IMR-90 (cell line): ENCODE data around the gene EPHB1. TPM values are rescaled to one million over a fixed set of nuclear protein-coding genes. Genes with fewer than 3 reads are reported as not detected.

Experiments
- ATAC-seq: fragments of 200-7000 bp; cut with Tn5 transposase; 2 replicates; pipeline ENCODE4 v1.9.1; 2020; ENCODE audit warnings: low read depth, mild to moderate bottlenecking, moderate library complexity
- BruUV-seq: library from RNA; stranded (reverse); fragments of 400-500 nt; replicated peaks from 2 replicates; lab custom pipeline; 2021; lab: Mats Ljungman, UMichigan
- CTCF ChIA-PET: fragments of 300-600 bp; formaldehyde crosslinking; extraction: SDS; loops from one replicate; lab custom pipeline; 2021; ENCODE audit warnings: antibody characterized with exemption; lab: Yijun Ruan, JAX
- POLR2A ChIA-PET: fragments of 300-600 bp; sonication (Branson Sonifier 250); formaldehyde crosslinking; loops from one replicate; lab custom pipeline; 2022; ENCODE audit warnings: antibody characterized with exemption; ENCODE audit not compliant: unreplicated experiment; lab: Charles Lee
- DNase-seq: peaks from one replicate; pipeline ENCODE4 v3.0.0; 2013
- H2AFZ ChIP-seq: replicated peaks from 2 replicates; pipeline ENCODE3; 2013; ENCODE audit warnings: low read length, mild to moderate bottlenecking; ENCODE audit not compliant: poor library complexity
- H2AK5ac ChIP-seq: 2 replicates; pipeline ENCODE4 v1.6.1; 2013; ENCODE audit warnings: low read depth, low read length, inconsistent platforms
- H2AK9ac ChIP-seq: replicated peaks from 2 replicates; pipeline ENCODE3; 2013; ENCODE audit warnings: mild to moderate bottlenecking, low read depth, low read length, moderate library complexity; ENCODE audit not compliant: poor library complexity
- H2BK120ac ChIP-seq: 2 replicates; pipeline ENCODE4 v1.6.1; 2013; ENCODE audit warnings: low read depth, low read length, inconsistent platforms
- H2BK15ac ChIP-seq: 3 replicates; pipeline ENCODE4 v1.6.1; 2013; ENCODE audit warnings: low read depth, low read length, inconsistent platforms
- H2BK20ac ChIP-seq: 2 replicates; pipeline ENCODE4 v1.6.1; 2013; ENCODE audit warnings: low read depth, mild to moderate bottlenecking, inconsistent platforms, low read length, moderate library complexity
- H2BK5ac ChIP-seq: 2 replicates; pipeline ENCODE4 v1.6.1; 2013; ENCODE audit warnings: mild to moderate bottlenecking, low read depth, low read length, inconsistent platforms; ENCODE audit not compliant: poor library complexity, severe bottlenecking
- H3K14ac ChIP-seq: replicated peaks from 2 replicates; pipeline ENCODE4 v1.6.1; 2013; ENCODE audit warnings: low read depth, low read length, inconsistent platforms
- H3K18ac ChIP-seq: 2 replicates; pipeline ENCODE4 v1.6.1; 2013; ENCODE audit warnings: low read depth, low read length, control low read depth
- H3K23ac ChIP-seq: 2 replicates; pipeline ENCODE4 v1.6.1; 2013; ENCODE audit warnings: low read depth, low read length, inconsistent platforms
- H3K27ac ChIP-seq: 2 replicates; pipeline ENCODE4 v1.5.1; 2013; ENCODE audit warnings: mild to moderate bottlenecking, control low read depth, low read length; ENCODE audit not compliant: insufficient read depth
- H3K27me3 ChIP-seq: 2 replicates; pipeline ENCODE4 v1.6.1; 2013; ENCODE audit warnings: low read length; ENCODE audit not compliant: control insufficient read depth, insufficient read depth
- H3K36me3 ChIP-seq: 2 replicates; pipeline ENCODE4 v1.6.1; 2013; ENCODE audit warnings: low read length, mixed read lengths; ENCODE audit not compliant: control insufficient read depth, insufficient read depth
- H3K4ac ChIP-seq: 2 replicates; pipeline ENCODE4 v1.6.1; 2013; ENCODE audit warnings: low read depth, low read length, inconsistent platforms
- H3K4me1 ChIP-seq: 2 replicates; pipeline ENCODE4 v1.6.1; 2013; ENCODE audit warnings: low read length, mixed read lengths; ENCODE audit not compliant: control insufficient read depth, insufficient read depth
- H3K4me2 ChIP-seq: 2 replicates; pipeline ENCODE4 v1.6.1; 2013; ENCODE audit warnings: low read depth, mild to moderate bottlenecking, control low read depth, low read length, moderate library complexity
- H3K4me3 ChIP-seq: 2 replicates; pipeline ENCODE4 v1.5.1; 2013; ENCODE audit warnings: low read depth, mild to moderate bottlenecking, control low read depth, low read length, moderate library complexity; ENCODE audit not compliant: insufficient read depth
- H3K56ac ChIP-seq: 2 replicates; pipeline ENCODE4 v1.6.1; 2013; ENCODE audit warnings: low read length, inconsistent platforms; ENCODE audit not compliant: insufficient read depth; ENCODE audit errors: extremely low read depth
- H3K79me1 ChIP-seq, 2 experiments: 2 replicates each; pipeline ENCODE4 v1.6.1; 2013; ENCODE audit warnings: low read length in 2 of 2, inconsistent platforms in 1 of 2, low read depth in 1 of 2
- H3K9ac ChIP-seq: 2 replicates; pipeline ENCODE4 v1.6.1; 2013; ENCODE audit warnings: low read depth, low read length, control low read depth
- H3K9me1 ChIP-seq: 2 replicates; pipeline ENCODE4 v1.6.1; 2013; ENCODE audit warnings: low read length, inconsistent platforms; ENCODE audit not compliant: insufficient read depth
- H3K9me3 ChIP-seq: 2 replicates; pipeline ENCODE4 v1.6.1; 2013; ENCODE audit warnings: low read length; ENCODE audit not compliant: control insufficient read depth, insufficient read depth
- H4K20me1 ChIP-seq: 2 replicates; pipeline ENCODE4 v1.6.1; 2013; ENCODE audit warnings: low read length, inconsistent platforms; ENCODE audit not compliant: insufficient read depth
- H4K5ac ChIP-seq: 2 replicates; pipeline ENCODE4 v1.6.1; 2013; ENCODE audit warnings: mild to moderate bottlenecking, low read depth, low read length, control low read depth
- H4K8ac ChIP-seq, 2 experiments: 2 replicates each; pipeline ENCODE4 v1.6.1; 2013; ENCODE audit warnings: low read depth in 2 of 2, low read length in 2 of 2, control low read depth in 1 of 2, inconsistent platforms in 1 of 2
- H4K91ac ChIP-seq: 2 replicates; pipeline ENCODE4 v1.6.1; 2013; ENCODE audit warnings: low read depth, low read length, inconsistent platforms; ENCODE audit not compliant: insufficient read depth
- BHLHE40 ChIP-seq: fragments of 150-350 bp; IDR thresholded peaks from 2 replicates; pipeline ENCODE4 v1.6.1; 2016; ENCODE audit warnings: mild to moderate bottlenecking, low read depth, low read length
- CEBPB ChIP-seq: IDR thresholded peaks from 2 replicates; pipeline ENCODE4 v1.6.1; 2012; ENCODE audit warnings: low read depth, low read length, improper control_type of control experiment
- CHD1 ChIP-seq: IDR thresholded peaks from 2 replicates; pipeline ENCODE4 v1.6.1; 2012; ENCODE audit warnings: low read depth, low read length, improper control_type of control experiment
- CTCF ChIP-seq: conservative IDR thresholded peaks from 2 replicates; pipeline ENCODE4 v1.5.1; 2012; ENCODE audit warnings: mild to moderate bottlenecking, low read depth, low read length, improper control_type of control experiment
- ELK1 ChIP-seq: fragments of 150-350 bp; IDR thresholded peaks from 2 replicates; pipeline ENCODE4 v1.6.1; 2016; ENCODE audit warnings: low read depth, mild to moderate bottlenecking, low read length, moderate library complexity, borderline replicate concordance
- FOS ChIP-seq: fragments of 150-350 bp; IDR thresholded peaks from 2 replicates; pipeline ENCODE4 v1.6.1; 2016; ENCODE audit warnings: low read depth, low read length
- MAFK ChIP-seq: IDR thresholded peaks from 2 replicates; pipeline ENCODE4 v1.6.1; 2012; ENCODE audit warnings: low read depth, low read length, improper control_type of control experiment
- MAZ ChIP-seq: IDR thresholded peaks from 2 replicates; pipeline ENCODE4 v1.6.1; 2012; ENCODE audit warnings: low read depth, mild to moderate bottlenecking, low read length, improper control_type of control experiment, moderate library complexity, borderline replicate concordance
- MXI1 ChIP-seq: IDR thresholded peaks from 2 replicates; pipeline ENCODE4 v1.6.1; 2012; ENCODE audit warnings: low read depth, mild to moderate bottlenecking, low read length, moderate library complexity, borderline replicate concordance
- NFE2L2 ChIP-seq: fragments of 150-350 bp; IDR thresholded peaks from 2 replicates; pipeline ENCODE4 v1.6.1; 2016; ENCODE audit warnings: low read depth, mild to moderate bottlenecking, low read length
- POLR2A ChIP-seq: IDR thresholded peaks from 2 replicates; pipeline ENCODE4 v1.6.1; 2012; ENCODE audit warnings: mild to moderate bottlenecking, low read depth, low read length
- RAD21 ChIP-seq: IDR thresholded peaks from 2 replicates; pipeline ENCODE4 v1.6.1; 2012; ENCODE audit warnings: low read length, improper control_type of control experiment
- RCOR1 ChIP-seq: IDR thresholded peaks from 2 replicates; pipeline ENCODE4 v1.6.1; 2012; ENCODE audit warnings: mild to moderate bottlenecking, low read length, improper control_type of control experiment; ENCODE audit not compliant: insufficient replicate concordance
- RFX5 ChIP-seq: IDR thresholded peaks from 2 replicates; pipeline ENCODE4 v1.8.0; 2012; ENCODE audit warnings: low read depth, mild to moderate bottlenecking, low read length, moderate library complexity
- SMC3 ChIP-seq: fragments of 150-350 bp; IDR thresholded peaks from 2 replicates; pipeline ENCODE4 v1.6.1; 2016; ENCODE audit warnings: low read depth, mild to moderate bottlenecking, antibody characterized with exemption, low read length, moderate library complexity
- USF2 ChIP-seq: fragments of 150-350 bp; IDR thresholded peaks from 2 replicates; pipeline ENCODE4 v1.6.1; 2017; ENCODE audit warnings: mild to moderate bottlenecking, antibody characterized with exemption, low read length, low read depth
- WGBS, 2 experiments: methylation state at CpG; one replicate each; pipeline versions ENCODE4 v1.1.5 to v1.1.7; 2013; ENCODE audit warnings: missing lambda C conversion rate in 2 of 2; ENCODE audit not compliant: insufficient read length in 1 of 2; ENCODE audit errors: extremely low coverage in 2 of 2; 5-methylcytosine and 5-hydroxymethylcytosine counted together
- dilution Hi-C: fragments of 300-500 bp; cut with HindIII; formaldehyde crosslinking; loops from one replicate; pipeline ENCODE4 v1.14.3; 2018; ENCODE audit warnings: low sequenced_read_pairs; ENCODE audit not compliant: unreplicated experiment
- in situ Hi-C: fragments of 300-500 bp; cut with MboI; formaldehyde crosslinking; loops from 3 replicates; pipeline ENCODE4 v1.14.3; 2019; ENCODE audit warnings: low sequenced_read_pairs, inconsistent platforms, mixed read lengths
- intact Hi-C: fragments of 100-400 bp; cut with micrococcal nuclease; formaldehyde crosslinking; loops from 2 replicates; pipeline ENCODE4 v1.10.0; 2022
- polyA plus RNA-seq, 3 experiments: library from polyadenylated mRNA; depleted of rRNA; stranded (reverse); fragments of >200 nt; gene quantifications; 2 replicates each; pipeline ENCODE4 v1.2.3, GENCODE V29; 2012; ENCODE audit warnings: low replicate concordance in 1 of 3
- total RNA-seq: library from RNA; depleted of rRNA; stranded (reverse); fragments of >200 nt; gene quantifications from 2 replicates; pipeline ENCODE4 v1.2.3, GENCODE V29; 2012

The EPHB1 gene
- total and polyA plus RNA-seq, 2 of the 4 experiments (the other 2 are of a cell fraction): 0.17 to 0.36 TPM

- Histone ChIP-seq H3K79me1 (no peaks in the 10 kb centered on the region), H4K5ac (no peak overlapping the region), H2AK5ac (no peak overlapping the region), H3K4me2 (no peak overlapping the region), H2AFZ (no peak overlapping the region), H3K4ac (no peak overlapping the region), H3K14ac (no peak overlapping the region), H3K27me3 (no peaks in the 10 kb centered on the region), H3K23ac (no peak overlapping the region), H2AK9ac (no peak overlapping the region), H4K8ac (no peak overlapping the region), H2BK20ac (no peak overlapping the region), H3K18ac (no peak overlapping the region), H2BK15ac (no peak overlapping the region), H3K56ac (no peak overlapping the region), H3K4me3 (no peak overlapping the region), H3K9me3 (peaks cover 1% of the 10 kb centered on the region; the same call in 1 of the 2 replicates), H3K27ac (no peak overlapping the region), H2BK5ac (no peak overlapping the region), H3K4me1 (no peaks in the 10 kb centered on the region), H3K9ac (no peak overlapping the region), H4K20me1 (no peaks in the 10 kb centered on the region), H2BK120ac (no peak overlapping the region), H3K9me1 (no peaks in the 10 kb centered on the region), H4K91ac (no peak overlapping the region), H3K36me3 (no peaks in the 10 kb centered on the region)
- ATAC-seq: no peak
- ChIA-PET CTCF (no interaction called here), POLR2A (no interaction called here)
- DNase-seq: no peak
- intact Hi-C loops: no loop called here
- no TSS peak for BruUV-seq
- in situ Hi-C loops: no loop called here
- no peak for TF ChIP-seq USF2
- TF ChIP-seq RFX5: no peak
- TF ChIP-seq NFE2L2: no peak
- no peak for TF ChIP-seq MAZ
- TF ChIP-seq CEBPB: no peak
- no peak for TF ChIP-seq CTCF
- TF ChIP-seq RCOR1: no peak
- no peak for TF ChIP-seq MXI1
- no peak for TF ChIP-seq MAFK
- TF ChIP-seq ELK1: no peak
- TF ChIP-seq FOS: no peak
- no peak for TF ChIP-seq POLR2A
- no peak for TF ChIP-seq RAD21
- no peak for TF ChIP-seq SMC3
- no peak for TF ChIP-seq CHD1
- no peak for TF ChIP-seq BHLHE40
- WGBS, 2 experiments: no CpG with 5 or more reads among the region's 1 CpG
- dilution Hi-C loops: no loop called here
These were observed 366.4 kb downstream of the EPHB1 start for GRCh38 chr3:135161425-135161824.
